Measurements from ENCODE around the gene KCNQ5. TPM values are rescaled to one million over a fixed set of nuclear protein-coding genes. Genes with fewer than 3 reads are reported as not detected.

Gene KCNQ5
- total and polyA plus RNA-seq, 2 donors, result 1.0 to 1.7 TPM

- no peak for DNase-seq (ENCODE audit: low read depth in 6 of 9, low spot score in 9 of 9)
- Histone ChIP-seq H3K27ac (ENCODE audit: low read depth in 1 of 2, low read length in 1 of 2) (no peak overlapping the region), H3K4me1 (ENCODE audit: control insufficient read depth in 2 of 2, insufficient read depth in 2 of 2, low read length in 2 of 2) (no peaks in the 10 kb centered on the region), H3K36me3 (ENCODE audit: control insufficient read depth in 2 of 2, insufficient read depth in 2 of 2, low read length in 1 of 2) (no peaks in the 10 kb centered on the region), H3K9me3 (ENCODE audit: control insufficient read depth in 2 of 2, insufficient read depth in 1 of 2, low read length in 1 of 2) (no peaks in the 10 kb centered on the region), H3K27me3 (ENCODE audit: control insufficient read depth in 2 of 2, insufficient read depth in 1 of 2, low read length in 1 of 2) (no peaks in the 10 kb centered on the region), H3K4me3 (ENCODE audit: low read length in 2 of 2) (no peak overlapping the region)
- 100% methylated on average over 1 of the region's 1 CpG for WGBS
These were observed 421.0 kb downstream of the KCNQ5 start for GRCh38 chr6:73042892-73043291.

- 93% methylated on average over 1 of the region's 1 CpG for WGBS
- DNase-seq (ENCODE audit: low read depth in 6 of 9, low spot score in 9 of 9), result no peak
- Histone ChIP-seq H3K27ac (ENCODE audit: low read depth in 1 of 2, low read length in 1 of 2) (peak overlapping the region in 1 of 2 donors; percentile 11), H3K36me3 (ENCODE audit: control insufficient read depth in 2 of 2, insufficient read depth in 2 of 2, low read length in 1 of 2) (no peaks in the 10 kb centered on the region), H3K9me3 (ENCODE audit: control insufficient read depth in 2 of 2, insufficient read depth in 1 of 2, low read length in 1 of 2) (no peaks in the 10 kb centered on the region), H3K4me3 (ENCODE audit: low read length in 2 of 2) (no peak overlapping the region), H3K27me3 (ENCODE audit: control insufficient read depth in 2 of 2, insufficient read depth in 1 of 2, low read length in 1 of 2) (no peaks in the 10 kb centered on the region), H3K4me1 (ENCODE audit: control insufficient read depth in 2 of 2, insufficient read depth in 2 of 2, low read length in 2 of 2) (no peaks in the 10 kb centered on the region)
These were observed 421.6 kb downstream of the KCNQ5 start for GRCh38 chr6:73043446-73043845.

GRCh38 chr6:73045609-73046008 is 423.7 kb downstream of the KCNQ5 start:
- H3K36me3 ChIP-seq (ENCODE audit: control insufficient read depth in 2 of 2, insufficient read depth in 2 of 2, low read length in 1 of 2), result no peaks in the 10 kb centered on the region
- WGBS, result 93% methylated on average over 2 of the region's 2 CpGs
- no peaks in the 10 kb centered on the region for H3K9me3 ChIP-seq (ENCODE audit: control insufficient read depth in 2 of 2, insufficient read depth in 1 of 2, low read length in 1 of 2)
- no peaks in the 10 kb centered on the region for H3K4me1 ChIP-seq (ENCODE audit: control insufficient read depth in 2 of 2, insufficient read depth in 2 of 2, low read length in 2 of 2)
- no peak overlapping the region for H3K27ac ChIP-seq (ENCODE audit: low read depth in 1 of 2, low read length in 1 of 2)
- no peak overlapping the region for H3K4me3 ChIP-seq (ENCODE audit: low read length in 2 of 2)
- no peaks in the 10 kb centered on the region for H3K27me3 ChIP-seq (ENCODE audit: control insufficient read depth in 2 of 2, insufficient read depth in 1 of 2, low read length in 1 of 2)
- DNase-seq (ENCODE audit: low read depth in 6 of 9, low spot score in 9 of 9), result no peak

GRCh38 chr6:73047801-73048200 is 425.9 kb downstream of the KCNQ5 start:
- Histone ChIP-seq H3K4me3 (ENCODE audit: low read length in 2 of 2) (no peak overlapping the region), H3K36me3 (ENCODE audit: control insufficient read depth in 2 of 2, insufficient read depth in 2 of 2, low read length in 1 of 2) (no peaks in the 10 kb centered on the region), H3K9me3 (ENCODE audit: control insufficient read depth in 2 of 2, insufficient read depth in 1 of 2, low read length in 1 of 2) (no peaks in the 10 kb centered on the region), H3K4me1 (ENCODE audit: control insufficient read depth in 2 of 2, insufficient read depth in 2 of 2, low read length in 2 of 2) (no peaks in the 10 kb centered on the region), H3K27me3 (ENCODE audit: control insufficient read depth in 2 of 2, insufficient read depth in 1 of 2, low read length in 1 of 2) (no peaks in the 10 kb centered on the region), H3K27ac (ENCODE audit: low read depth in 1 of 2, low read length in 1 of 2) (no peak overlapping the region)
- 44% methylated on average over 2 of the region's 2 CpGs for WGBS
- no peak for DNase-seq (ENCODE audit: low read depth in 6 of 9, low spot score in 9 of 9)

- no peaks in the 10 kb centered on the region for H3K4me1 ChIP-seq (ENCODE audit: control insufficient read depth in 2 of 2, insufficient read depth in 2 of 2, low read length in 2 of 2)
- WGBS, result 100% methylated on average over 1 of the region's 1 CpG
- no peaks in the 10 kb centered on the region for H3K9me3 ChIP-seq (ENCODE audit: control insufficient read depth in 2 of 2, insufficient read depth in 1 of 2, low read length in 1 of 2)
- DNase-seq (ENCODE audit: low read depth in 6 of 9, low spot score in 9 of 9), result no peak
- H3K36me3 ChIP-seq (ENCODE audit: control insufficient read depth in 2 of 2, insufficient read depth in 2 of 2, low read length in 1 of 2), result no peaks in the 10 kb centered on the region
- H3K27me3 ChIP-seq (ENCODE audit: control insufficient read depth in 2 of 2, insufficient read depth in 1 of 2, low read length in 1 of 2), result no peaks in the 10 kb centered on the region
- H3K4me3 ChIP-seq (ENCODE audit: low read length in 2 of 2), result no peak overlapping the region
- H3K27ac ChIP-seq (ENCODE audit: low read depth in 1 of 2, low read length in 1 of 2), result no peak overlapping the region
These were observed 428.2 kb downstream of the KCNQ5 start for GRCh38 chr6:73049971-73050594.

- 99% methylated on average over 1 of the region's 1 CpG for WGBS
- Histone ChIP-seq H3K36me3 (ENCODE audit: control insufficient read depth in 2 of 2, insufficient read depth in 2 of 2, low read length in 1 of 2) (no peaks in the 10 kb centered on the region), H3K27ac (ENCODE audit: low read depth in 1 of 2, low read length in 1 of 2) (no peak overlapping the region), H3K27me3 (ENCODE audit: control insufficient read depth in 2 of 2, insufficient read depth in 1 of 2, low read length in 1 of 2) (no peaks in the 10 kb centered on the region), H3K4me1 (ENCODE audit: control insufficient read depth in 2 of 2, insufficient read depth in 2 of 2, low read length in 2 of 2) (no peaks in the 10 kb centered on the region), H3K9me3 (ENCODE audit: control insufficient read depth in 2 of 2, insufficient read depth in 1 of 2, low read length in 1 of 2) (no peaks in the 10 kb centered on the region), H3K4me3 (ENCODE audit: low read length in 2 of 2) (no peak overlapping the region)
- no peak for DNase-seq (ENCODE audit: low read depth in 6 of 9, low spot score in 9 of 9)
These were observed 428.8 kb downstream of the KCNQ5 start for GRCh38 chr6:73050706-73051105.

- Histone ChIP-seq H3K27ac (ENCODE audit: low read depth in 1 of 2, low read length in 1 of 2) (no peak overlapping the region), H3K4me3 (ENCODE audit: low read length in 2 of 2) (no peak overlapping the region), H3K4me1 (ENCODE audit: control insufficient read depth in 2 of 2, insufficient read depth in 2 of 2, low read length in 2 of 2) (no peaks in the 10 kb centered on the region), H3K36me3 (ENCODE audit: control insufficient read depth in 2 of 2, insufficient read depth in 2 of 2, low read length in 1 of 2) (no peaks in the 10 kb centered on the region), H3K9me3 (ENCODE audit: control insufficient read depth in 2 of 2, insufficient read depth in 1 of 2, low read length in 1 of 2) (no peaks in the 10 kb centered on the region), H3K27me3 (ENCODE audit: control insufficient read depth in 2 of 2, insufficient read depth in 1 of 2, low read length in 1 of 2) (no peaks in the 10 kb centered on the region)
- whole genome bisulfite sequencing, result 97% methylated on average over 5 of the region's 5 CpGs
- DNase-seq (ENCODE audit: low read depth in 6 of 9, low spot score in 9 of 9), result no peak
These were observed 429.3 kb downstream of the KCNQ5 start for GRCh38 chr6:73051147-73051546.

- WGBS, result 89% methylated on average over 11 of the region's 11 CpGs
- no peak for DNase-seq (ENCODE audit: low read depth in 6 of 9, low spot score in 9 of 9)
These were observed 433.1 kb downstream of the KCNQ5 start for GRCh38 chr6:73054958-73055357.

GRCh38 chr6:73058736-73059135 is 436.9 kb downstream of the KCNQ5 start:
- Histone ChIP-seq H3K36me3 (ENCODE audit: control insufficient read depth in 2 of 2, insufficient read depth in 2 of 2, low read length in 1 of 2) (no peaks in the 10 kb centered on the region), H3K27ac (ENCODE audit: low read depth in 1 of 2, low read length in 1 of 2) (no peak overlapping the region), H3K27me3 (ENCODE audit: control insufficient read depth in 2 of 2, insufficient read depth in 1 of 2, low read length in 1 of 2) (no peaks in the 10 kb centered on the region), H3K4me1 (ENCODE audit: control insufficient read depth in 2 of 2, insufficient read depth in 2 of 2, low read length in 2 of 2) (no peaks in the 10 kb centered on the region), H3K4me3 (ENCODE audit: low read length in 2 of 2) (no peak overlapping the region), H3K9me3 (ENCODE audit: control insufficient read depth in 2 of 2, insufficient read depth in 1 of 2, low read length in 1 of 2) (no peaks in the 10 kb centered on the region)
- 95% methylated on average over 3 of the region's 3 CpGs for WGBS
- no peak for DNase-seq (ENCODE audit: low read depth in 6 of 9, low spot score in 9 of 9)

More at GRCh38 chr6:73054958-73055357, 433.1 kb downstream of the KCNQ5 start:
- Histone ChIP-seq H3K27ac (ENCODE audit: low read depth in 1 of 2, low read length in 1 of 2) (no peak overlapping the region), H3K9me3 (ENCODE audit: control insufficient read depth in 2 of 2, insufficient read depth in 1 of 2, low read length in 1 of 2) (no peaks in the 10 kb centered on the region), H3K36me3 (ENCODE audit: control insufficient read depth in 2 of 2, insufficient read depth in 2 of 2, low read length in 1 of 2) (no peaks in the 10 kb centered on the region), H3K4me3 (ENCODE audit: low read length in 2 of 2) (no peak overlapping the region), H3K4me1 (ENCODE audit: control insufficient read depth in 2 of 2, insufficient read depth in 2 of 2, low read length in 2 of 2) (no peaks in the 10 kb centered on the region), H3K27me3 (ENCODE audit: control insufficient read depth in 2 of 2, insufficient read depth in 1 of 2, low read length in 1 of 2) (no peaks in the 10 kb centered on the region)

All from thymus (tissue), 11 donors.